GM19035 (cell line): Measurements from ENCODE around the gene CREB3L1.

Experiments
- ATAC-seq: cut with Tn5 transposase; IDR thresholded peaks from one replicate; pipeline ENCODE4 v1.9.1; 2021; ENCODE audit not compliant: unreplicated experiment

The CREB3L1 gene

DNA sequence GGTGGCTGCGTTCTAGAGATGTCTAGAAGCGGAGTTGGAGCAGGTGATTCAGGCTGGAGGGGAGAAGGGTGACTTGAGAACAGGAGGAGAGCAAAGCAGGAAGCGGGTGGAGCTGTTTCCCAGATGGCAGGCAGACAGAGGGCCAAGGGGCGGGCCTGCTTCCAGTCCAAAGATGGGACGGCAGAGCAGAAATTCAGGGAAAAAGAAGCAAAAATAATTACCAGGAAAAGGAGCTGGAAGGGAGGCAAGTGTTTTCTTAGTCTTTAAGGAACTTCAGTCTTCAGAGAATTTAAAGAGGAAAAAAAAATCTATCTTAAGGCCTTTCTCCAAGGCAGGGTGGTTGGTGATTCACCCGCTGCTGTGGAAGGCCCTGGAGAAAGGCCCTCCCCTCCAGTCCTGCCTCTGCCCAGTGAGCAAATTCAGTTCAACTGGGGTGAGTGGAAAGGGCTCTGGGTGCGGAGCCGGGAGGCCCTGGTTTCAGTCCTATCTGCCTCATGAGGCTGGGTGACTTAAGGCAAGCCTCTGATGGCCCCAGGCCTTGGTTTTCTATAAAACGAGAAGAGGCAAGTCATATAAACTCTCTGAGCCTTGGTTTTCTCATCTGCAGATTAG, 4.5 kb upstream of the CREB3L1 start:
- ATAC-seq, result no peak

DNA sequence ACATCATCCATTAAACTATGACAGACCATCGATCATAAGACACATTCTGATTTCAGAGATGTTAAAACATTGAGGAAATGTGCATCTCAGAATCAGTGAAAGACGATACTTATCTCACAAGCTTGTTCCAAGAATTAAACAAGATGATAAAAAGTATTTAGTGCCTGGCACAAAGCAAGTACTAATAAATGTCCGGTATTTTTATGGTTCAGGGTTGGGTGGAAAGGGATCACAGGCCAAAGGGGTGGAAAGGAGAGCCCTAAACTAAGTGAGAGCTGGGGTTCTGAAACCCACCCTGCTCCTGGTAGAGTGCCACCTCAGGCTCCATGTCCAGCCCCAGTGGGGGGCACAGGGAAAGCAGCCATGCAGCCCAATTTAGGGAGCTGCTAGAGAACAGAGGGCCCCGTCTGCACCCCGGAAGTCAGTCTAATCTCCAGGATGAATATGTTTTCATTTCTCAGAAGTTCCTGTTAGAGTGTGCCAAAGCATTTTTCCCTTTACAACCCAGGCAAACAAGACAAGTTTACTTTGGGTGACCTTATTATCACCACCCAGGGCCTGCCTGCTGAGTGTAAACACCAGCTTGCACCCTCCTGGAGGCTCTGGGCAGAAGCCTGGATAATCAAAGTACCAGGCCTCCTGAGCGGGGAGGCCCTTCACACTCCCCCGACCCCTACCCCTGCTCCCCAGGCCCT, 3.8 kb upstream of the CREB3L1 start:
- ATAC-seq, result no peak

DNA sequence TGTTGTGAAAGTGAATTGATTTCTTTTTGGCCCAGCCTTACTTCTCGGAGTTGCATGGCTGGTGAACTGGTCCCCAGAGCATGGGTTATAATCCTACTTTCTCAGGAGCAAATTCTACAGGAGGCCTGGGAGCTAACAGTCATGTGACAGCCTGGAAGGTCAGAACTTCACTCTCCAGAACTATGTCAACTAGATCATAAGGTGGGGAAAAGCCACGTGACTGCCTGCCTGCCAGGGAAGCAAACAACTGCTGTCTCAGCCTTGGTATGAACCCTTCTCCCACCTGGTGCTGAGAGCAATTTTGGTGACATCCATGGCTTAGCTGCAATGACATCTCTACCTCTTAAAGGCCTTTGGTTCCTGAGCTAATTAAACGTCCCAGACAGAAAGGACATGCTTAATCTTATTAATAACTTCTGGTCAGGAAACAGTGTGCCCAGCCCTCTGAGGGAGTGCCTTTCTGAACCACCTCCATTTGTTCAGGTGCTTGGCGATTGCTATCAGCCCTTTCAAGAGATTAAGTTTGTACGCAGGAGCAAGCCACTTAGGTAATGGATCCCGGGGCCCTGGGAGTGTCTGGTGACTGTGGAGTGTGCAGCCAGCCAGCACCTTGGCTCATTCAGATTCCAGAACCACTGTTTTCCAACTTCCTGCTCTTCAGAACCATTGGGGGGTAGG, 1.4 kb upstream of the CREB3L1 start:
- no peak for ATAC-seq

DNA sequence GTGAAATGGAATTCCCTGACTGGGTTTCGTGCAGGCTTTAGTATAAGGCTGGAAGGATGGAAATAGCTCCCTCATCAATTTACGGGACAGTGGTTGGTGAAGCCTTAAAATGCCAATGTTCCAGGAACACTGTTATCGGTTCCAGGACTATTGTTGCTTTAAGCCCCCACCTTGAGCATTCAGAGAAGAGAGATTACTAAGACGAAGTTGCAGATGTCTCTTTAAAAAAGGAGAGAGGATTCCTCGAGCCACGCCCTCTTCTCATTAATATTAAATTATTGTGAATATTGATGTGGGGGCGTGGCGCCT, 195 bp upstream of the CREB3L1 start:
- ATAC-seq, result no peak

DNA sequence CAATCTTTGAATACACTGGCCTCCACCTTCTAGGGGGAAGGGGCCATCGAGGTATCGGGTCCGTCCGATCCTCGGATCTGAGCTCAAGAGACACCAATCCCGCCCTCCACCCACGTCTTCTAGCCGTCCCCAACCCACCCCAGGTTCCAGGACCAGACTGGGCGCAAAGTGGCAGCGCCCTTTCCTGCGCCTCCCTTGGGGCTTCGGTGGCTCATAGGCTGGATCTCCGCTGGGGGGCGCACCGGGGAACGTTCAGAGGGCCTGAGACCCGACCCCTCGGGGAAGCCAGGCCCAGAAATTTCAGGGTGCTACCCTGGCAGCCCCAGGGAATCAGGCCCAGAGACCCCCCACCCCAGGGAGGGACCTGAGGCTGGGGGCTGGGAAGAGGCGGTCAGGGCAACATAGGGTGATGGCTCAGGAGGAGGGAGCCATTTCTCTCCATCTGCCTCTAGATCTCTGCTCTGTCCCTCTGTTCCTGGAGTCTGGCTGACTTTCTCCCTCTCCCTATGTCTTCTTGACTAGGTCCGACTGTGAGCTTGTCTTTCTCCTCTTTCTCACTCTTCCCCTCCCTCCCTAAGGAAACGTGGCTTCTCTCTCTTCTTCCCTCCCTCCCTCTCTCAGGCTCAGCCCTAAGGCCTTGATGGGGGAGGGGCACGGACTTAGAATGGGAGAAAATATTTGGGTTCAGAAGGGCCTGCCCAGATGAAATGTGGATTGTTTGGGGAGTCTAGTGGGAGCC, 1.1 kb downstream of the CREB3L1 start:
- no peak for ATAC-seq

DNA sequence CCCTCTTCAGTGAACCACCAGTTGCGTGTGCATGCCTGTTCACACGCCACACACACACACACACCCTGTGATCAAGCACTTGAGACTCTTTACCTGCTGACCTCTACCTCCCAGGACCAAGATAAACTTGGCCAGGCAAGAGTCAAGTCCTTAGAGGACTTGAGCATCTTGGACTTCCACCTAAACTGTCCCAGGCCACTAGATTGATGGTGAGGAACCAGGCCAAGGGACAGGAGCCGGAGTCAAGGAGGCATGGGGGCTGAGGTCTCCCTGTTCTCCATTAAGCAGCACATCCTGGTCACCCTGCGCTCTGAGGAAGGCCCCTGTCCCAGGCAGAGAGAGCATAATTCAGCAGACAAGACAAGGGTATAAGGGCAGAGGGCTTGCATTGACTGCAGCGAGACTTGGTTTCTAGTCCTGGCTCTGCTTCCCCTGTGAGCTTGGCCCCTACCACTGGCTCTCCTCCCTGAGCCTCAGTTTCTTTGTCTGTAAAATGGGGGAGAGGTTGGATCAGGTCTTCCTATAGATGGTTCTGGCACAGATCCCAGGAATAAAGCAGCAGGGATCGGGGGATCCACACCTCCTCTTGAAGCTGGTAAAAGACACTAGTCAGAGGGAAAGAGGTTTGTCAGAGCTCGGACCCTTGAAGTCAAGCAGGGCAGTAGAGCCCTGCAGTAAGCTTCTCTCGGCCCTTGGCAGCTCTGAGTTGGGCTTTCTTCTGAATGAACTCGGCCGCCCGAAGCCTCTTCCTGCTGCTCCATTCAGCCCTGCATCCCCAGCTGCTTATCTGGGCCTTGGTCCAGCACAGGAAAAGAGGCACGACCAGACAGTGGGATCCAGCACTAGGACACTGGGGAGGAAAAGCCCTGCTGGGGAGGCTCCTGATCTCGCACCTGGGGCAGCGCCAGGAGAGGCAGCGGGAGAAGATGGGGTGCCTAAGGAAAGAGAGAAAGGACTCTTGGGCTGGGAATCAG, 2.0 kb downstream of the CREB3L1 start:
- no peak for ATAC-seq

DNA sequence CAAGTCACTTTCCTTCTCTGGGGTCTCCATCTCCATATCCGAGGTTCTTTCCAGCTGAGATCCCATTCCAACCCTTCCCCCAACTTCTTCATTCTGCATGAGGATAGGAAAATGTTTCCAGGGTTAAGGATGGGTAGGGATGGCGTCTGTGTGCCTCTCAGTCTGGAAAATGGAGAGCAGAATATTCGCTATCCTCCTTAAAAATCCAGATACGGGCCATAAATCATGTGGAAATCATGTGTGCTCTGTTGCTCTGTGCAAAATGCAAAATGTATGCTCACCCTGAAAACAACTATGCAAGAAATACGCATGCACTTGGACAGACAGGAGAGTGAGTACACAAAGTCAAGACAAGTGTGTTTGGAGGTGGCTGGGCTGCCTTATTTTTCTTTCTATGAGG, 3.2 kb downstream of the CREB3L1 start:
- no peak for ATAC-seq

DNA sequence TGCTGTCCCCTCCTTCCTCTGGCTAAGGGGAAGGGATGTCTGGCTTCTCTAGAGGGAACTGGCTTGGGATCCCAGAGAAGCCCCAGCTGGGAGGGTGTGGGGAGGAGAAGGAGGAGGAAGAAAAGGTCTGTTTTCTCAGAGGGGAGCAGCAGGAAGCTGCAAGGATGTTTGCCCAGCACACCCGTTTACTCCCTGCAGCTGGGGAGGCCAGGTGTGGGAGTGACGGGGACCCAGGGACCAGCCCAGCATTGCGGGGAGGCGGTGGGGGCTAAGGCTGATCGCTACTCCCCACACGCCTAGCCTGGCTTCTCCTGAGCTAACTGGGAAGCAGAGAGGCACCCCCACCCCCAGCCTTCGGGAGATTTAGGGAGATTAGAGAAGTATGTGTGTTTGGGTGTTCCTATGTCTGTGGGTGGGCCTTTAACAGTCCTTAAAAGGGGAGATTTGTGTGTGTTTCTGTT, 3.9 kb downstream of the CREB3L1 start:
- ATAC-seq, result no peak

DNA sequence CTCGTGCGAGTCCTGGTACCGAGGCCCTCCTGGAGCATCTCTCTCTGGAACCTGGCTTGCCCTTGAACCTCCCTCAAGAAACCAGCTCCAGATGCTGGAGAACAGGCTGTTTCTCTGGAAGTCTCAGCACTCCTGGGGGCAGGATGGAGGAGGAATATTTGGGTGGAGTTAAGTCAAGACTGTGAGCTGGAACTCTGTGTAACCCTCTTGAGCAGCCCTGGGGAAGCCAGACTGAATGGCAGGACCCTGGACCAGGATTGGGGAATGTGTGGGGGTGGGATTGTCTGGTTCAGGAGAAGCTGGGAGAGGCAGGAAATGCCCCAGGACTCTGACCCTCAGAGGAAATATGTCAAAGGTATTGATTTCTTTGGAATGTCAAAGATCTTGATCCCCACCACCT, 7.7 kb downstream of the CREB3L1 start:
- ATAC-seq, result no peak

DNA sequence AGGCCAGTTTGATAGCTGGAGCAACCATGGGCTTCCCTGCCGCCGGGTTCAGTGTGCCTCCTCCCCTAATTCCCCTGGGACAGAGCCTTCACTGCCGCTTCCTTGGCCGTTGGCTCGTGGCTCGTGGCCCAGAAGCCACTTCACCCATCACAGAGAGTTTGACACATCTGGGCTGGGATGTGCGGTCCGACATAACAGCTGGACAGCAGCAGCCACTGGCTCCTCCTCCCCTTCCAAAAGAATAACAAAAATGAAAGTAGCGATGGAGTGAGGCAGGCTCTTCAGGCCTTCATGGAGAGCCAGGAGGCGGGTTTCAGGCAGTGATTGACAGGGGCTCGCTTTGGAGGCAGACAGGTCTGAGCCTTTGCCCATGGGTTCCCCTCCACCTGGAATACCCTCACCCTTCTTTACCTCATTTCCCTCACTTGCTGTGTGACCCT, 8.2 kb downstream of the CREB3L1 start:
- no peak for ATAC-seq

DNA sequence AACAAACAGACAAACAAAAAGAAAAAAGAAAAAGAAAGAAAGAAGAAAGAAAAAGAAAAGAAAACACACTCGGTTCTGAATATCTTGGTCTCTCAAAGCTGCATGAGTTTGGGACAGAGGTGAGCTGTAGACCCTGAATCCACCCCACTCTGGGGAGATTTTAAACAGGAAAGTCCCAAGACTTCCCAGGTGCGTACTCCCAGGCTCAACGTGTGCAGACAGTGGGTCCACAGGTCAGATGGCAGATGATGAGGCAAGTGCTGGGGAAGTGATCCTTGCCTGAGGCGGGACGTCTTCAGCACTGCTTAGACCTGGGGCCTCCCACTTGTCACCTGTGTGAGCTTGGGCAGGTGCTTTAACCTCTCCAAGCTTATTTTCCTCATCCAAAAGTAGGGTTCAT, 9.3 kb downstream of the CREB3L1 start:
- no peak for ATAC-seq

DNA sequence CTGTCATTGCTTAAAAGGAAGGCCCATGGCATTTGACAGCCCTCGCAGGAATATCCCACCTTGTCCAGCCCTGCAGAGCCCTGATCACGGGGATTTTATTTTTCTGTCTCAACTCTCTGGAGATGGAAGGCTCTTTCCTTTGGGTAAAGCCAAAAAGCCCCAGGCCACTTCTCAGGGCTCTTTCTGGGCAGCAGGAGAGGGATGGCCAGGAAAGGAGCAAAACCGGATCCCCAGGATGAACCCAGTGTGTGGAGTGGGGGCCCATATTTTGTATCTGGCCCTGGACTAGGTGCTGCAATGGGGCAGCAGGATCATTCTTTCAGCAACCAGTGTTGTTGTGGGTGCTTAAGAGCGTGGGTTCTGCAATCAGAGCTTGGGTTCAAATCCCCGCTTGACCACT, 11.0 kb downstream of the CREB3L1 start:
- ATAC-seq, result no peak

DNA sequence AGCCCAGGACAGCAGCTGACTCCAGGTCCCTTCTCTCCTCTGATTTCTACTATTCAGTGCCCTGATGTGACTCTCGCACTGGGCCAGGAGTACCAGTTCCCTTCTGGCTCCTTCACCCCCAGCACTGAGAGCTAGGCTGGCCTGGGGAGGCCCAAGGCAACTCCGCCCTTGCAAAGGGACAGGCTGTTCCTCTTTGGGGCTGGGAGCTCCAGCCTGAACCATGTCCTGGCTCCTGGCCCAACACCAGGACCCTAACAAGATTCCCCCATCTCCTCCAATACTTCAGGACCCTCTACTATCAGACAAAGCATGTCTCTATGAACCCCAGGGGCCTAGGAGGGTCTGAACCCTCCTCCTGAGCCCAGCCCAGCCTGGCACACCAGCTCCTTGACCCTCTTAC, 12.5 kb downstream of the CREB3L1 start:
- ATAC-seq, result no peak

DNA sequence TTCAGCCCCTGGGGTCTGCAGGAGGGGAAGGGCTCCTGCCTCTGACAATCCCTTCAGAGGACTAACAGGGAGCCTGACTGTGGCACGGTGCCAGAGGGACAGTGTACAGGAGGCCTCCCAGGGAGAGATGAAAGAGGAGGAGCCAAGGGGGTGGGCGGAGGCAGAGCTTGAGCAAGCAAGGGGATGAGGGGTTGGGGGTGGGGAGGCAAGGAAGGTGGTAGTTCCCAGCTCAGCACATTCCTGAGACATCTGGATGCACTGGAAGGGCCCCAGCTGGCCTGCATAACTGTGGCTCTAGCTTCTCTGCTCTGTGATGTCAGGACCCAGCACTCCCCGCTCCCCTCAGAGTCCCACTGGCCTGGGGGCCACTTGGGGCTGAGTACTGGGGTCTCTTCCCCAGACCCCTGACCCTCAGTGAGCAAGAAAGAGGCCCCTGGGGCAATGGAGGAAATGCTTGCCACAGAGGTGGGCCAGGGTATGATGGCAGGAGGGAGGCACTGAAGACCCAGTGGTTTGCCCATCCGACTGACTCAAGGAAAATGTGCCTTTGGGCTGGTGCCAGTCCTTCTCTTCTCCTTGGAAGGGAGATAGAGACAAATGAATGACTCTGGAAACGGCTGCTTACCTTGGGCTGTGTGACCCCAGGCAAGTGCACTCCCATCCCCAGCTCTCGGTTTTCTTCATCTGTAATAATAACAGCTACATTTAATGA, 13.3 kb downstream of the CREB3L1 start:
- no peak for ATAC-seq

DNA sequence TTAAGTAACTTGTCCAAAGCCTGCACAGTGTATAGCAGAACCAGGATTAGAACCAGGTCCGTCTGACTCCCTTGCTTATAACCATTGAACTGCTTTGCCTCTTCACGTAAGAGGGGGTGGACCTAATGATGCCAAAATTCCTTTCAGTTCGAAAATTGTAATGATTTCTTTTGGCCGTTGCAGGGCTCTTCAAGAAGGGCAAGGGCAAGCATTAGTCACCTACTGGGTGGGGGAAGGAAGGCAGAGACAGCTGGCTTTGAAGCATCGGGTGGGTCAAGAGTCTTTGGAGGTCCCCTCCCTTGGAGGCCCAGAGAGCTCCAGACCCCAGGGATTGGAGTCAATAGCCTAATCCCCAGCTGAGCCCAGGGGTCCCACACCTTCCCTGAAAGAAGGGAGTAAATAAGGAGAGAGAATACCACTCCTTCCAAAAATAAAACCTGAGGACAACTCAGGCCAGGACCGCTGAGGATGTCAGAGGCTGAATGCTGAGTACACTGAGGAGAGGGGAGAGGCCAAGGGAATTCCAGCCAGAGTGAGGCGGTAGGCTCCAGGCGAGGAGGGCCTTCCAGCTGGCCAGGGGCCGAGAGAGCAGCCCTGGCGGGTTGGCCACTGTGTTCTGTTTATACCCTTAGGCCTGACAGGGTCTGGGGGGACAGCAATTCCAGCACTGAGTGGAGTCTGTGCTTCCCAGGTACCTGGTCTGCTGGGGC, 14.1 kb downstream of the CREB3L1 start:
- no peak for ATAC-seq

DNA sequence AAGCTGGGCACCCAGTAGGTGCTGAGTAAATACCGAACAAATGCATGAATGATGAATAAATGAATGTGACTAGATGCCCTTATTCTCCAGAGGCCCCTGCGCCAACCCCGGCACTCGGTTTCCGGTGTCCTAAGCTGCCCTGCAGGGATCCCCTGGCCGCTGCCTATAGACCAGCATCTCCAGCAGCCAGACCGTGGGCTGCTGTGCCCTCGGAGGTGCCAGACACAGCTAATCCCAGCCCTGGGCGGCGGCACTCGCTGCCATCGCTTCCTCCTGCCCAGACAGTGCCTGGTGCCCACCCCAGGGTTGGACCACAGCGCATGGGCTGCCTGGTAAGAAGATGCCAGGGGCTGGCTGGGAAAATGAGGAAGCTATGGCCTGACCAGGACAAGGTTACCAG, 15.6 kb downstream of the CREB3L1 start:
- ATAC-seq, result no peak

DNA sequence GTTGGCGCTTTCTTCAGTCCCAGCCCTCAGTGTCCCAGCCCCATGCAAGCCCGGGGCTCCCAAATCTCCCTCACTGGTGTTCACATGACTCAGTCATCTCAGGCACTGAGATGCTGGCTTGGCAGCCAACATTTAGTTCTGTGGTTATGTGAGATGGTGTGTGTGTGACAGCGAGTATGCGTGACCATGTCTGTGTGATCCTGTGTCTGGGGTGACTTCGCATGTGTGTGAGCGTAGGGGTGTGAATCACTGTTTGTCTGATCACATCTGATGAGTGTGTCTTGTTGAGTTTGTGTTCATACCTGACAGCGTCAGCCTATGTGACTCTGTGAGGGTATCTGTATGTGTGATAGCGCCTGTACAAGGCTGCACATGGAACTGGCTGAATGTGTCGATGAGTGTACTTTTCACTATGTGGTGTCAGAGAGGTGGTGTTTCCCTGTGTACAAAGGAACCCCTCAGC, 16.2 kb downstream of the CREB3L1 start:
- ATAC-seq, result no peak

DNA sequence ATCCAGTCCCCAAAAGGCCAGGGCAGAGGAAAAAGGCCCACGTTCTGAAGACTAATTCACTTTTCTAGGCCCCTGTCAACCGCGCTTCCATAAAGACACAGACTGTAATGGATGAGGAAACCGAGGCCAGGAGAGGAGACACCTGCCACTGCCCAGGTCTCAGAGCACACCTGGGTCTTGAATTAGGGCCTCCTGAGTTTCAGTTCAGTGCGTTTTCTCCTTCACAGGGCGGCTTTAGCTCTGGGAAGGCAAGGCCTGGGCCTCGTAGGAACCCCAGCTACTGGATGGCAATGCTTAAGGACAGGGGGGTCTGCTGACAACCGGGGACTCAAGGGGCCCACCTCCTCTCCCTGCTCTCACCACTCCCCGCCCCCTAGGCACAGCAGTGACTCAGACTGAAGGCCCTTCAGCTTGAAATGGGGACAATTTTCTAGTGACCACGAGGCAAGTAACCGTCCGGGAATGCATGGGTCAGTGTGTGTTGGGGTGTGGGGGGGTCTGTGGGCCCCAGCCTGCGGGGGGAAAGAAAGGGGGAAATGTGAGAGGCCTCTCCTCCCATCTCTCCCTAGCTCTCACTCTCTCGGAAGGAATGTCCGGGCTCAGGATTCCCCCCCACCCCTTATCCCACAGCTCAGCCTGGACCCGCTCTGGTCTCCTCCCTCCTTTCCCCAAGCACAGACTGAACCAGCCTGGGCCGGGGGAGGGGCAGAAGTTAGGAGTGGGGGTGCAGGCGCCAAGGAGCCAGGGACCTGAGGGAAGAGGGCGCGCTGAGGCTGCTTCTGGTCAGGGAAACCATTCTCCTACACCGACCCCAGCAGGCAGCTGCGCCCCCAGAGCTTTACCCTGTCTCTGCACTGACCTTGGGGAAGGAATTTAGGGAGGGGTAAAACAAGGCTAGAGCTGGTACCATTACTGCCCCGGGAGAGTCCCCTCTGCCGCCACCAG, 17.2 kb downstream of the CREB3L1 start:
- ATAC-seq, result no peak
